HG03432 (cell line): ENCODE data around the gene MLPH.

Source experiments
- ATAC-seq: cut with Tn5 transposase; IDR thresholded peaks from one replicate; pipeline ENCODE4 v1.9.1; 2021; ENCODE audit warnings: mild to moderate bottlenecking, moderate library complexity; ENCODE audit not compliant: unreplicated experiment

Gene MLPH

DNA sequence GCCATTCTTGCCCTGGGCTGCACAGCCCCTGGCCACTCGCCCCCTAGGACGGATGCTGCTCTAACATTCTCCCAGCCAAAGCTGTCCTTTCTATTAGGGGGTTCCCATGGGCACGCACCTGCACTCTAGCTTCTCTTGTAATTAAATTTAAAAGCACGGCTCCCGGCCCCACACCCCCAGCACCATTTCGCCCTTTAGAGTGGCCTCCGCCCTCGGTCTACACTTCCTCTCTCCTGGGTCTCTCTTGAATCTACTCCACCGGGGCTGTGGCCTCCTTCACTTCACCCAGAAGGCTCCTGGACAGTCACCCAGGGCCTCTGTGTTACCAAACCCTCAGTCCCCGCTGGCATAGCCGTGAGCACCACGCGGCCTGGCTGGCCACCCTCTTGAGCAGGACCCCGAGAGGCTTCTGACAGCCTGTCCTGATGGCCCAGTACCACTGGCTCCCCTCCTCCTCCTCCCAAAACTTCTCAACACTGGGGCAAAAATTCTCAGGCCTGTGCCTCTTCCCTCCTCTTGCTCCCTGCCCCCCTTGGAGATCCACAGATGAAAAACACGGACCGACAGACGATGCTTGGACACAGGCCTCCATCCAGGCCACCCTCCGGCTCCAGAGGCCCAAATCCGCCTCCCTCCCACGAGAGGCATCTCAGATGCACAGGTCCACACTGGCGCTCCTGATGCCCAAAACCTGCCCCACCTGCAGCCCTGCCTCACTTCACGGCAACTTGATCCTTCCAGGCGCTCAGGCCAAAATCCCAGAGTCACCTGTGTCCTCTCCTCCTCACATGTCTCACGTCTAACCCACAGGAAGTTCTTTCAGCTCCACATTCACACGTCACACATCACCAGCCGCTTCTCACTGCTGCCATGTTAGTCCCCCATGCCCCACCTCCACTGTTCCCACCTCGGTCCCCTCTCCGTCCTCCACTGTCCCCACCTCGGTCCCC is 110.4 kb downstream of the MLPH start:
- ATAC-seq, result no peak

DNA sequence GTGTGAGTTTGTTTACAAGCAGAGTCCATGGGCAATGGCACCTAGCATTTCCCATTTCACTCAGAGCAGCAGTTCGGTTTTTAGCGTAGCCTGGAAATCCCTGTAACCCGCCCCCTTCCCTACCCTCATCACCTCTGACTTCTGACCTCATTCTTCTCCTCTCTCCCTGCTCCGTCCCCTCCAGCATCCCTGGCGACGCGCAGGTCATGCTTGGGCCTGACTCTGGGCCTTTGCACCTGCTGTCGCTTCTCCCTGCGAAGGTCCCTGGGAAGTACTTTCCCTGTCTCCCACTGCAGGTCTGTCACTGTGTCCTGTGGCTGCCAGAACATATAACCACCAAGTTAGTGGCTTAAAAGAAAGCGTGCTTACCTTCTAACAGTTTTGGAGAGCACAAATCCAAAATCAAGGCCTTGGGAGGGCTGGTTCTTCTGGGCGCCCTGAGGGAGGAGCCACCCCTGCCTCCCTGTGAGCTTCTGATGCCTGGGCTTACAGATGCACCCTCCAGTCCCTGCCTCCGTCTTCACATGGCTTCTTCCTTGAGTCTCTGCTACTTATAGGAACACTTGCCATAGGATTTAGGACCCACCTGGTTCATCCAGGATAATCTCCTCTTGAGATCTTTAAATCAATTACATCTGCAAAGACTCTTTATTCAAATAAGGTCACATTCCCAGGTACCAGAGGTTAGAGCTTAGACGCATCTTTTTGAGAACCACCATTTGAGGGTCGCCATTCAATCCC is 111.6 kb downstream of the MLPH start:
- ATAC-seq, result no peak

GRCh38 chr2:237599465-237600110 is 112.5 kb downstream of the MLPH start:
- no peak for ATAC-seq

DNA sequence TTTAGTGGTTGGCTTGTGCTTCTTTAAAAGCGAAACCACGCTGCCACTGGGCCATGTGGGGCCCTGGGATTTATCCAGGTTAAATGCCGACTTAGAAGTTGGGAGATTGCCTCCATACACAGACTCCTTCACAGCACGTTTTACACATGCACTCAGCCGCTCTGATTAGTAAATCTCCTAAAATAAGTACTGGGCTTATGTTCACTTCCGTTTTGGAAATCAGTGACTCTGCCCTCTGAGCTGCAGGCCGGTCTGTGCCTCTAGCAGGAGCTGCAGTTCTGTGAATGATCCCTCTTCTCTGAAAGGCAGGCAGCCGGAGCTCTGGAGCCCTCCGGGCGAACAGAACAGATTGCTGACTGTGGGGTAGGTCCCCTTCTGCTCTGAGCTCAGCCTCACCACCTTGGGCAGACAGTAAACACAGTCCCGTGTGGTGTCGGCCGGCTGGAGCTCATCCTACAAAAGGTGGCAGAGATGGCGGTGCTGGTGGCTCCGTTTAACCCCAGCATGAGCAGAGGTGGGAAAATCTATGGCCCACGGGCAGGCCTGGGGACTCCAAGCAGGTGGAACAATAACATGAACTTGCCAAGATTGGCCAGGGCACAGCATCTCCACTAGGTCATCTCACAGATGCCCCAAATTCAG is 113.3 kb downstream of the MLPH start:
- no peak for ATAC-seq

- ATAC-seq, result no peak
Measured at GRCh38 chr2:237601453-237602116, 114.5 kb downstream of the MLPH start.

GRCh38 chr2:237602409-237602808 is 115.4 kb downstream of the MLPH start:
- ATAC-seq, result no peak

GRCh38 chr2:237603049-237603717 is 116.1 kb downstream of the MLPH start:
- no peak for ATAC-seq

DNA sequence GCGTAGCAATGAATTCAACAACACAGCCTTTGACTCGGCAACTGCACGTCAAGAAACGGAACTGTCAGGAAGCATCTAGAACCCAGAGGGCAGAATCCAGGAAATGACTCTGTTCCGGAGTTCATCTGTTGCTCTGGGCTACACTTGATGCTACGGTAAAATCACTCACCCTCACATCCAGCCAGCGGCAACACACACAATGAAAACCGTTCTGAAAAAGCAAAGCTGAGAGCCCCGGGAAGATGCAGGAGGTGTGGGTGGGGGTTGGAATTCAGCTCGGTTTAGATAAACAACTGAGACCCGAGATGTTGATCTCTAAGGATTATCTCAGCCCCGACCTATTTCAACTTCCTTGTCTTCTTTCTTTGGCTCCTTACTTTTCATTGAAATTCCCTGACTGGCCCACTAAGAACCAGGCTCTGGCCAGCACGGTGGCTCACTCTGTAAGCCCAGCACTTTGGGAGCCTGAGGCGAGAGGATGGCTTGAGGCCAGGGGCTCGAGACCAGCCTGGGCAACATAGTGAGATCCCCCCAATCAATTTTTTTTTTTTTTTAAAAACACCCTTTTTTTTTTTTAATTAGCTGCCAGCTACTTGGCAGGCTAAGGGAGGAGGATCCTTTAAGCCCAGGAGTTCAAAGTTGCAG is 116.8 kb downstream of the MLPH start:
- peak; percentile 78 for ATAC-seq

- no peak for ATAC-seq
Measured at GRCh38 chr2:237604391-237604790, 117.3 kb downstream of the MLPH start.
